Ramos (cell line): Measurements from ENCODE around the gene SERPINE1.

Source experiments
- in situ Hi-C: fragments of 300-500 bp; cut with MboI; formaldehyde crosslinking; loops from one replicate; pipeline ENCODE4 v1.14.3; 2022; ENCODE audit warnings: low sequenced_read_pairs; ENCODE audit not compliant: unreplicated experiment

The SERPINE1 gene

GRCh38 chr7:101151908-101152651, 25.2 kb downstream of the SERPINE1 start:
- in situ Hi-C loops, result no loop called here

- in situ Hi-C loops, result no loop called here
Measured at GRCh38 chr7:101153969-101154692, 27.2 kb downstream of the SERPINE1 start, which contains the start of gene AP1S1. Gene AP1S1, plus strand, starts transcription at chr7:101154476. Its CDS starts 39 bp downstream, at chr7:101154515.

- in situ Hi-C loops, result no loop called here
Measured at GRCh38 chr7:101154693-101155102, 27.8 kb downstream of the SERPINE1 start.

DNA sequence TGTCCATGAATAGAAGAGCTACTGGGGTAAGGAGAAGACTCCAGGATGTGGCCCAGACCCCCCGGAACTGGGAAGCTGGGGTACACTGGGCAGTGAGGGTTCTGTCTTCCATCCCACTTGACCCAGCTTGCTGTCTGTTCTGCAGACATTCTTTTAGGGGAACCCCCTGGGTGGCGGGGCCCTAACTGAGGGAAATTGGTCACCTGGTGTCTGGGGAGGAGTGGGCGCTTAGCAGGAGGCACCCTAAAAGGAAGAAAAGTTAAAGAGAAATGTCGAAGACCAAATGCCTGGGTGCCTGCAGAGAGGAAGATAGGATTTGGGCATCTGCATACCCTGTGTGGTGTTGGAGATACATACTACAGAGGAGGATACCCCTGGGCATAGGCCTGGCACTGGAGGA, 28.4 kb downstream of the SERPINE1 start:
- in situ Hi-C loops, result no loop called here

DNA sequence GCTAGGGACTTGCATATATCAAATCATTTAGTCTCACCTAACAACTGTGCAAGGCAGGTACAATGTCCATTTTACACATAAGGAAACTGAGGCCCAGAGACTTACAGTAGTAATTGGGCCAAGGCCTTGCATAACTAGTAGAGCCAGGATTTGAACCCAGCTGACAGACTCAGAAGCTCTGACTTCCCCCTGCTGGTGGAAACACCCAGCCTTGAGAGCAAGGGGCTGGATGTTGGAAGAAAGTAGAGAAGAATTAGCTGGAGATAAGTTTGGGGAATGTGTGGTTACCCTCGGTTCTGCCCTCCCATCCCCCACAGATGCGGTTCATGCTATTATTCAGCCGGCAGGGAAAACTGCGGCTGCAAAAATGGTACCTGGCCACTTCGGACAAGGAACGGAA, 29.4 kb downstream of the SERPINE1 start:
- in situ Hi-C loops, result no loop called here

DNA sequence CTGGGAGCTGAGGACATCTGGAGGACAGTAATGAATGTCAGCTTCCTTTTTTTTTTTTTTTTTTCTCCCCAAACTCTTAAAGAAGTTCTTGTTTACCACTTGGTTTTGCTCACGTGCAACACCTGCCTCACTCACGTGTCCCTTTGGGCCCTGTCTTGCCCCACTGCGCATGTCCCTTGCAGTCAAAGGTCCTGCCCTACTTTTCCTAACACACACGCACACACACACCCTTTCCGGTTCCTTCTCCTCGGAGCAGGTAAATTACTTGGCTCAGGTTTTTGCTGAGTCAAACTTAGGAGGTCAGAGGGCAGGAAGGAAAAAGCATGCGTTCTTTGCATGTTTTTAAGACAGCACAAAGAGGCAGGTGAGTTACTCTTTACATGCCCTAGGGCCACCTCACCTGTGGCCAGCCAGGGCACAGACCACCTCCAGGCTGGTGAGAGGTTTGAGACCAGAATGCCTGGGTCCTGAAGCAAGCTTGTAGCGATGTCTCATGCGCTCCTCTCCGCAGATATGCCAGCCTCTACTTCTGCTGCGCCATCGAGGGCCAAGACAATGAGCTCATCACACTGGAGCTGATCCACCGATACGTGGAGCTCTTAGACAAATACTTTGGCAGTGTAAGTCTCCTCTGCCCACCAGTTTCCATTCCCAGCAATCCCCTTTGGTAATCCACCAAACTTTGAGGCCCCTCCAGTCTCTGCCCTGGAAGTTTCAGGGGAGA, 30.1 kb downstream of the SERPINE1 start:
- in situ Hi-C loops, result no loop called here

- in situ Hi-C loops, result no loop called here
Measured at GRCh38 chr7:101159696-101160674, 33.1 kb downstream of the SERPINE1 start.

DNA sequence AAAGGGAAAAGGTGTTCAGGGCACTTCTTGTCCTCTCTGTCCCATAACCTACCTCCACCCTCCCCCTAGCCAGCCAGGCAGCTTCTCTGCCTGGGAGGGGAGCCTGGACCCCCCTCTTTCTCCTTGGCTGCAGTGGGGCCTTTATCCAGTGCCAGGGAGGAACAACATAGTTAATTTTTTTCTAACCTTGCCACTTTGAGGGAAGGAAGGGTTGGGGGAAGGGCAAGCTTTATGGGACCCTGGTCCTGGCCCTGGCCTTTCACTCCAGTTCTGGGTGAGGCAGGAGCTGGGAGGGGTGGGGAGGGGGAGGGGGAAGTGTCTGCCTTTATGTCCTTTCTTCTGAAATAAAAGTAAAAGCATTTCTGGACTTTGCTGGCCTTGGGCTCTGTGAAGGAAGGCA, 34.0 kb downstream of the SERPINE1 start:
- in situ Hi-C loops, result no loop called here

- in situ Hi-C loops, result no loop called here
Measured at GRCh38 chr7:101161692-101162471, 35.0 kb downstream of the SERPINE1 start.

- in situ Hi-C loops, result no loop called here
Measured at GRCh38 chr7:101162551-101163278, 35.8 kb downstream of the SERPINE1 start.

DNA sequence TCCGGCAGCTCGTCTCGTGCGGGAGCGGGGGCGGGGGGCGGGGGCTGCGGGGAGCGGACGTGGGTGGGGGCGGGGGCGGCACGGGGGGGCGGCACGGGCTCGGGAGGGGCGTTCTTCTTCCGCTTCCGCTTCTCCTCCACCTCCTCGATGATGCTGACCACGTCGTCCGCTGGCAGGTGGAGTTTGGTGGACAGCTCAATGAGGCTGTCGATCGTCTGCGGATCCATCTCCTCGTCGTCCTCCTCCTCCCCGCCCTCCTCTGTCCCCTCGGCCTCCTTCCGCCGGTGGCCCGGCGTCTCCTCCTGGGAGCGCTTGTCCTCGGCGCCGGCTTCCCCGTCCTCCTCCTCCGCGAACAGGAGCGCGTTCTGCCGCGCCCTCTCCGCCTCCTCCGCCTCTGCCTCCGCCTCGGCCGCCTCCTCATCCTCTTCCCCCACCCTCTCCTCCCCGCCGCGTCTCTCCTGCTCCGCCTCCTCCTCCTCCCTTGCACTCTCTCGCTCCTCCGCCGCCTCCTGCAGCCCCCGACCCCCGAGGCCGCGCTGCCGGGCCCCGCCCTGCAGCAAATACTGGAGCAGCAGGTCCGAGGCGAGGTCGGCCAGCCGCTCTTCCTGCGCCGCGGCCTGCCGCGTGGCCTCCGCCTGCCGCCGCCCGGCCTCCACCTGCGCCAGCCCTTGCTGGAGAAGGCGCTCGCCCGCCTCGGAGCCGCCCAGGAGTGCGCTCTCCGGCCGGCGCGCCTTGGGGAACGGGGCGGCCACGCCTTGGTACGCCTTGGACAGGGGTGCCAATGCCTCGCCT, 36.6 kb downstream of the SERPINE1 start:
- in situ Hi-C loops, result no loop called here

DNA sequence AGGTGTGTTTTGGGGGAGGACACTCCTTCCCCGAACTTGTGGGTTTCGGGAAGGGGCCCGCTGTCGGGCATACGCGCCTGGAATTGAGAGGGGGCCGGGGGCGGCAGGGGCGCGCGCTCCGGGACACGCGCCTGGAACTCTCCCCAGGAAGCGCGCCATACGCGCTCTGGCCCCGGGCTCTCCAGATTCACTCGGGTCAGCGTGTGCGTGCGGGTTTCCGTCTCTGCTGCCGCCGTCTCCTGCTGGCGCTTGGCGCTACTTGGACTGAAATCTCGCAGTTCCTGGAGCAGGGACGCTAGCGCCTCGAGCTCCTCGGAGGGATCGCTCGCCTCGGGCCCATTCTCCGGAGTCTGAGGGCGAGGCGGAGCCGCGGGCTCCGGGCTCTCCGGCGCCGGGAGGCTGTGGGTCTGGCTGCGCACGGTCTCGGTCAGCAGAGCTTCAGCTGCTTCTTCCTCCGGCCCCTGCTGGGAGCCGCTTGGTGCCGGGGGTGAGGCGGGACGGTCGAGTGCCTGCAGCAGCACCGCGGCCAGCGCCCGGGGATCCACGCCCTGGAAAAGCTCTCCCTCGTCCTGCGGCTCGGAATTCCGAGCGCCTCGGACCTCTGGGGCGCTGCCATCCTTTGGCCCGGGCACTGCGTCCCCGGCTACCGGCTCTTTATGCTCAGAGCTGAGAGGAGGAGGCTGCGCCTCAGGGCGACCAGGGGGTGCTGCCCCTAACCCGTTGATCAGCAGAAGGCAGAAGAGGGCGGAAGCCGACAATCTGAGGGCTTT, 37.4 kb downstream of the SERPINE1 start:
- in situ Hi-C loops, result no loop called here

- in situ Hi-C loops, result no loop called here
Measured at GRCh38 chr7:101165075-101165957, 38.4 kb downstream of the SERPINE1 start, which contains the start of gene VGF. Gene VGF, minus strand, starts transcription at chr7:101165569. Its CDS starts 726 bp downstream, at chr7:101164843.

GRCh38 chr7:101165958-101166647, 39.2 kb downstream of the SERPINE1 start:
- in situ Hi-C loops, result no loop called here

- in situ Hi-C loops, result no loop called here
Measured at GRCh38 chr7:101166648-101166908, 39.7 kb downstream of the SERPINE1 start.
